NCI-H345 (cell line): Measurements from ENCODE around the gene ZDHHC14.
A peak's percentile ranks its signal among the peaks of the same experiment; 100 is the strongest.
"Not testable (repeated sequence)": the region's sequence is repeated elsewhere in the genome, so short reads cannot be mapped to it uniquely, and the experiment has no call there.

Experiments
- DNase-seq: peaks from one replicate; lab custom pipeline; 2025; lab: John Stamatoyannopoulos, UW

The ZDHHC14 gene

GRCh38 chr6:157467339-157467738 lies 86.3 kb downstream of the ZDHHC14 start:
- DNase-seq: not testable (repeated sequence)

GRCh38 chr6:157468054-157468453 lies 87.1 kb downstream of the ZDHHC14 start:
- DNase-seq: no peak

- DNase-seq: no peak
Measured at GRCh38 chr6:157468574-157468973, 87.6 kb downstream of the ZDHHC14 start.

- DNase-seq: no peak
Measured at GRCh38 chr6:157469378-157469777, 88.4 kb downstream of the ZDHHC14 start.

GRCh38 chr6:157471077-157471686 lies 90.2 kb downstream of the ZDHHC14 start:
- no peak for DNase-seq

GRCh38 chr6:157471895-157472686 lies 91.1 kb downstream of the ZDHHC14 start:
- peak; percentile 14 for DNase-seq

GRCh38 chr6:157476797-157477196 lies 95.8 kb downstream of the ZDHHC14 start:
- no peak for DNase-seq

GRCh38 chr6:157478926-157479325 lies 97.9 kb downstream of the ZDHHC14 start:
- DNase-seq: no peak

- DNase-seq: no peak
Measured at GRCh38 chr6:157479464-157480303, 98.7 kb downstream of the ZDHHC14 start.

- no peak for DNase-seq
Measured at GRCh38 chr6:157481189-157481864, 100.3 kb downstream of the ZDHHC14 start.

GRCh38 chr6:157481865-157482249 lies 100.9 kb downstream of the ZDHHC14 start:
- no peak for DNase-seq

GRCh38 chr6:157483770-157484169 lies 102.8 kb downstream of the ZDHHC14 start:
- no peak for DNase-seq

- no peak for DNase-seq
Measured at GRCh38 chr6:157484181-157484580, 103.2 kb downstream of the ZDHHC14 start.

- DNase-seq: no peak
Measured at GRCh38 chr6:157486572-157486971, 105.6 kb downstream of the ZDHHC14 start.

- no peak for DNase-seq
Measured at GRCh38 chr6:157487110-157487773, 106.3 kb downstream of the ZDHHC14 start.

- DNase-seq: no peak
Measured at GRCh38 chr6:157488058-157488457, 107.1 kb downstream of the ZDHHC14 start.

GRCh38 chr6:157488716-157489118 lies 107.7 kb downstream of the ZDHHC14 start:
- no peak for DNase-seq

- no peak for DNase-seq
Measured at GRCh38 chr6:157490611-157491269, 109.8 kb downstream of the ZDHHC14 start.

- no peak for DNase-seq
Measured at GRCh38 chr6:157491571-157492232, 110.7 kb downstream of the ZDHHC14 start.

GRCh38 chr6:157492249-157492648 lies 111.3 kb downstream of the ZDHHC14 start:
- DNase-seq: no peak
